ENCODE data around the gene CABCOCO1. TPM values are rescaled to one million over a fixed set of nuclear protein-coding genes. Genes with fewer than 3 reads are reported as not detected.

CABCOCO1 gene
- total RNA-seq, 1 experiment from 2014 or later, result not detected

GRCh38 chr10:61642150-61642571 lies 20.6 kb upstream of the CABCOCO1 start:
- Mint-ChIP-seq H3K4me1 (ENCODE audit: low read depth, unreplicated experiment) (no peaks in the 10 kb centered on the region), H3K36me3 (ENCODE audit: insufficient read depth, unreplicated experiment) (no peaks in the 10 kb centered on the region), H3K9me3 (ENCODE audit: unreplicated experiment) (no peaks in the 10 kb centered on the region), H3K27me3 (ENCODE audit: insufficient read depth, unreplicated experiment) (peaks cover 12% of the 10 kb centered on the region), H3K27ac (ENCODE audit: unreplicated experiment) (no peak overlapping the region), H3K4me3 (ENCODE audit: unreplicated experiment) (no peak overlapping the region)
- no peaks in the 10 kb centered on the region for H3K4me1 ChIP-seq
- POLR2A ChIA-PET, result interaction anchor here (0.6 kb wide), 1 partner anchor 10 kb away, joined by 3 read pairs; no protein-coding TSS in a partner anchor
- no peak for TF ChIP-seq CTCF (IDR thresholded peaks at IDR 0.05; ENCODE audit: insufficient read depth in 1 of 2, low read depth in 1 of 2, low read length in 1 of 2, severe bottlenecking in 1 of 2, unreplicated experiment in 1 of 2)
- H3K36me3 ChIP-seq (ENCODE audit: control insufficient read depth, insufficient read depth, low read length), result no peaks in the 10 kb centered on the region
- intact Hi-C loops (cut with micrococcal nuclease; ENCODE audit: unreplicated experiment), result no loop called here
- DNase-seq, result no peak
- H3K9me3 ChIP-seq, result no peaks in the 10 kb centered on the region
- CTCF ChIA-PET, result no interaction called here
- peaks cover 3% of the 10 kb centered on the region for H3K27me3 ChIP-seq (replicated peaks; ENCODE audit: control insufficient read depth, insufficient read depth, low read length)
- H3K4me3 ChIP-seq (ENCODE audit: low read depth, low read length), result no peak overlapping the region
- BruUV-seq (replicated peaks), result no TSS peak

- no peak for DNase-seq
- intact Hi-C loops (cut with micrococcal nuclease; ENCODE audit: unreplicated experiment), result no loop called here
- POLR2A ChIA-PET, result interaction anchor here (0.6 kb wide), 1 partner anchor 10 kb away, joined by 3 read pairs; no protein-coding TSS in a partner anchor
- H3K36me3 ChIP-seq (ENCODE audit: control insufficient read depth, insufficient read depth, low read length), result no peaks in the 10 kb centered on the region
- Mint-ChIP-seq H3K36me3 (ENCODE audit: insufficient read depth, unreplicated experiment) (no peaks in the 10 kb centered on the region), H3K27ac (ENCODE audit: unreplicated experiment) (no peak overlapping the region), H3K4me3 (ENCODE audit: unreplicated experiment) (no peak overlapping the region), H3K4me1 (ENCODE audit: low read depth, unreplicated experiment) (no peaks in the 10 kb centered on the region), H3K9me3 (ENCODE audit: unreplicated experiment) (no peaks in the 10 kb centered on the region), H3K27me3 (ENCODE audit: insufficient read depth, unreplicated experiment) (peaks cover 12% of the 10 kb centered on the region)
- no peaks in the 10 kb centered on the region for H3K4me1 ChIP-seq
- H3K4me3 ChIP-seq (ENCODE audit: low read depth, low read length), result no peak overlapping the region
- H3K9me3 ChIP-seq, result no peaks in the 10 kb centered on the region
- CTCF ChIA-PET, result no interaction called here
- H3K27me3 ChIP-seq (replicated peaks; ENCODE audit: control insufficient read depth, insufficient read depth, low read length), result peaks cover 3% of the 10 kb centered on the region
- BruUV-seq (replicated peaks), result no TSS peak
- TF ChIP-seq CTCF (IDR thresholded peaks at IDR 0.05; ENCODE audit: insufficient read depth in 1 of 2, low read depth in 1 of 2, low read length in 1 of 2, severe bottlenecking in 1 of 2, unreplicated experiment in 1 of 2), result no peak
Observed at GRCh38 chr10:61642676-61643075, 20.1 kb upstream of the CABCOCO1 start.

- no peaks in the 10 kb centered on the region for H3K9me3 ChIP-seq
- ChIA-PET CTCF (interaction anchor here (0.7 kb wide), 1 partner anchor 242 kb away, joined by 5 read pairs; no protein-coding TSS in a partner anchor), POLR2A (interaction anchor here (0.5 kb wide), 1 partner anchor 440 kb away, joined by 10 read pairs; no protein-coding TSS in a partner anchor)
- no peak overlapping the region for H3K4me3 Mint-ChIP-seq (ENCODE audit: unreplicated experiment)
- no peak for DNase-seq
- H3K4me3 ChIP-seq (ENCODE audit: low read depth, low read length), result no peak overlapping the region
- H3K36me3 Mint-ChIP-seq (ENCODE audit: insufficient read depth, unreplicated experiment), result no peaks in the 10 kb centered on the region
- peaks cover 12% of the 10 kb centered on the region for H3K27me3 Mint-ChIP-seq (ENCODE audit: insufficient read depth, unreplicated experiment)
- no peaks in the 10 kb centered on the region for H3K9me3 Mint-ChIP-seq (ENCODE audit: unreplicated experiment)
- H3K27ac Mint-ChIP-seq (ENCODE audit: unreplicated experiment), result no peak overlapping the region
- peaks cover 3% of the 10 kb centered on the region for H3K27me3 ChIP-seq (replicated peaks; ENCODE audit: control insufficient read depth, insufficient read depth, low read length)
- no peak for TF ChIP-seq CTCF (IDR thresholded peaks at IDR 0.05; ENCODE audit: insufficient read depth in 1 of 2, low read depth in 1 of 2, low read length in 1 of 2, severe bottlenecking in 1 of 2, unreplicated experiment in 1 of 2)
- no peaks in the 10 kb centered on the region for H3K4me1 Mint-ChIP-seq (ENCODE audit: low read depth, unreplicated experiment)
- no peaks in the 10 kb centered on the region for H3K36me3 ChIP-seq (ENCODE audit: control insufficient read depth, insufficient read depth, low read length)
- BruUV-seq (replicated peaks), result no TSS peak
- no peaks in the 10 kb centered on the region for H3K4me1 ChIP-seq
- intact Hi-C loops (cut with micrococcal nuclease; ENCODE audit: unreplicated experiment), result no loop called here
Observed at GRCh38 chr10:61643316-61643751, 19.4 kb upstream of the CABCOCO1 start.
